ENCODE data around the gene LRRC4C. TPM values are rescaled to one million over a fixed set of nuclear protein-coding genes. Genes with fewer than 3 reads are reported as not detected.
"Not testable (repeated sequence)": the region's sequence is repeated elsewhere in the genome, so short reads cannot be mapped to it uniquely, and the experiment has no call there.

The LRRC4C gene
- total RNA-seq, 1 experiment from 2014 or later = not detected

DNA sequence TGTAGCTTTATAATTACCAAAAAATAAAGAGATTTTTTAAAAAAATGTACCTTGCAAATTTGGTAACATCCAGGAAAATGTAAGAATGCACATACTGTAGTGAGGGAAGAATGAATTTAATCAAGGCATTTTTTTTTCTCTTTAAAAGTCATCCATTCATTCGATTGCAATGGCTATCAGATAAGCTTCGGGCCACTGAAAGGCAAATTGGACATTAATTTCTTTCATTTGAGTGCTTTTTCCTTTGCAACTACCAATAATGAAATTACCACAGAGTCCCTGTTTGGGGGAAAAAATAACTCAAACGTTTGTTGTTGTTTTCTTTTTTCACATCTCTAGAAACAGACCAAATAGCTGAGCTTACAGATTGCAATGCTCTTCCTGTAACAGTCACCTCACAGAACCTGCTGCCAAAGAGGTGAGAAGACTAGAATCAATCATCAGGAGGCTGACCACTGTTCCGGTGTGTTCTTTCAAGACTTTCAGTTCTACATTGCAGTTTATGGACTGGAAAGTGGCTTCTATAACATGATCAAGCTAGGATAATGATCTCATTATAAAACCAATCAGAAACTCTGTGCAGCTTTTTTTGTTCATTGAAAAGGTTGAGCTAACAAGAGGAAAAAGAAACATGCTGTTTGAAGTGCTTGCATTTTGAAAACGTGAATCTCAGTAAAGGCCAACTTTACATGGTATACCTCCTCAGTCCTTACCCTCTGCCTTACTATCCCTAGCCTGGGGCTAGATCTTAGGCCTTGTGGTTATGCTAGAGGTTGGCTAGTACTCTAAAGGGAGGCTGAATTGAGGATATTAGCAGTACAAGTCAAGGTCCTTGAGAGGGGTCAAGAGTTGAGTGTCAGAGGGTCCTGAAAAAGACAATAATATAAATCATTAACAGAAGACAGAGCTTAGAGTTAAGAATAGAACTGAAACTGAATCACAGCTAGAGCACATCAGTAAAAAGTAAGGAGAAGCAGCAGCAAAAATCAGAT, 1276.1 kb downstream of the LRRC4C start:
- in situ Hi-C loops (cut with HindIII; ENCODE audit: low pct_unique_long_range_greater_than_20kb, low sequenced_read_pairs) = no loop called here
- DNase-seq (ENCODE audit: low read depth) = no peak

DNA sequence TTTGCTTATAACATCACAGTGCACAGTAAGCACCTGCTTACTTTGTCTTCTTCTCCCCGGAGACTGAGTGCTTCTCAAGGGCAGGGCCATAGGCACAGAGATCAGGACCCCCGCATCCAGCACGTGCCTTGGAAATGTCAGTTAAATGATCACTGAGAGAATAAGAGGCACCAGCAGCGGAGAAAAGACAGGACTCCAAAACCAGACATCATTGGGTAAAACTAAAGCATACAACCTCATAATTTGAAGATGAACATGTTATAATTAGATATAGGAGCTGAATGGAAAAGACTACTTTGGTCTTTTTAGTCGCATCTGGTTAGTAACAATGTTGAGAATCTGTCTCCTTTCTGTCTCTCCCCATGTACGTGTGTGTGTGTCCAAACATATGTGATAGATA, 1279.9 kb downstream of the LRRC4C start:
- DNase-seq (ENCODE audit: low read depth) = no peak

DNA sequence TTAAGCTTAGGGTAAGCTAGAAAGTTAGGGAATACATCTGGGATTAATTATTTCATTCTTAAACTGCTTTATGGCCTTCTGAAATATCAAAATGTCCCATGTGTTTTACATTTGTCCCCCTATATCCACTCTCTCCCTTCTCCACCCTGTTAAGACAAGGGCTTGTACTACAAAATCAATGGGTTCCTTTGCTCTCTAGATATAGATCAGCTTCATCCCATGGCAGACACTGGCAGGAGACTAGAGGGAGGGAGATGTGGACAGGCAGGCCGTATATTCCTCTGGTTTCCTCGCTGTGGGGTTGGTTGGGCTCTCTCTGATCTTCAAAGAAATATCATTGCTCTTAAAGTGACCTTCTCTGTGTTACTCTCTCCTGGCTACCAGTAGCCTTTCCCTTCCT, 1281.0 kb downstream of the LRRC4C start:
- in situ Hi-C loops (cut with HindIII; ENCODE audit: low pct_unique_long_range_greater_than_20kb, low sequenced_read_pairs) = no loop called here
- DNase-seq (ENCODE audit: low read depth) = no peak

More for the DNA sequence above, 1279.9 kb downstream of the LRRC4C start:
- in situ Hi-C loops (cut with HindIII; ENCODE audit: low pct_unique_long_range_greater_than_20kb, low sequenced_read_pairs) = no loop called here

DNA sequence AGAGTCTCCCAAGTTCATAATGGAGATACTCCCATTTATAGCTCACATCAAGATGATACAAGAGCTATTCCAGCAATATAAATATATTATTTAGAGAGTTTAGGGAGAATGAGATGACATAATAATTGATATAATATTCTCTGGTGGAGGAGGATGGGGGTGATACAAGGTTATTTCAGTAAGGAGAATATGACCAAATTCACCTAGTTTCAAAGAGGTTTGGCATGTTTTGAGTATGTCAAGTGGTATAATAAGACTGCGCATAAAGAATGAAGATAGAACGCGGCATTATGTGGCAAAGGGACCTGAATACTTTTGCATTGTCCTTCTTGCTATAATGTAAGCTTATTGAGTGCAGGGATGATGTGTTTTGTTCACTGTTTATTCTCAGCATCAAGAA, 1283.5 kb downstream of the LRRC4C start:
- no peak for DNase-seq (ENCODE audit: low read depth)
- in situ Hi-C loops (cut with HindIII; ENCODE audit: low pct_unique_long_range_greater_than_20kb, low sequenced_read_pairs) = no loop called here

DNA sequence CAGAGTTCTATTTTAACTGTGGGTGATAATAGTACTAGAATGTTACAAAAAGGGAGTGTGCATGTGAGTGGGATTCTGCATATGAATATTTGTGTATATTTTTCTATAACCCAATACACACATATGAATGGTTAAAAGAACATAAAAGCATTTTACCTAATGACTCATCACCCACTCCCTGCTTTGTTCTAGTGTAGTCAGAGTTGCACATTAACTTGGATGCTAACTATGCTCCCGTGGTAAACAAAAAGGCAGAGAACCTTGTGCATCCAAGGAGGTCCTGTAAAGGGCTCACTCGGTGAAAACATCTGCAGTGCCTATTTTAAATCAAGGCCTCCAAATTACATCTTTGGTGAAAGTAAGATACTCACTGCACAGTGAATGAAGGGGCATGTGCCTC, 1289.4 kb downstream of the LRRC4C start:
- peak; percentile 8 for DNase-seq (ENCODE audit: low read depth)
- in situ Hi-C loops (cut with HindIII; ENCODE audit: low pct_unique_long_range_greater_than_20kb, low sequenced_read_pairs) = no loop called here

DNA sequence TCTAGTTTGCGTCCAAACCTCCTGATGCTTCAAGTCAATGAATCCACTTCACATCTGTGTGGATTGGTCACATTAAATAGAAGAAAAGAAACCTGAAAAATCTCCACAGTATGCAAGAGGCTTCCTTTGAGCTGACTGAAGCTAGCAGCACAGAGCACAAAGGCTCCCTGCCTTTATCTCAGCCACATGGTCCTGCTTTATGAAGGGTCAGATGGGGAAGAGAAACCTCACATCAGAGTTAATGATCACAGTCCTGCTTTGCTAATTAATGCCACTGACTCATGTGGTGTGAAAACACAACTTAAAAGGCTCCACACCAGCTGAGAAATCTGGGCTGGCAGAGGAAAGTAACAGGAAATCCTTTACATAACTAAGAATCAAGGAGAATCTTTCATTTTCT, 1291.0 kb downstream of the LRRC4C start:
- no peak for DNase-seq (ENCODE audit: low read depth)
- in situ Hi-C loops (cut with HindIII; ENCODE audit: low pct_unique_long_range_greater_than_20kb, low sequenced_read_pairs) = no loop called here

DNA sequence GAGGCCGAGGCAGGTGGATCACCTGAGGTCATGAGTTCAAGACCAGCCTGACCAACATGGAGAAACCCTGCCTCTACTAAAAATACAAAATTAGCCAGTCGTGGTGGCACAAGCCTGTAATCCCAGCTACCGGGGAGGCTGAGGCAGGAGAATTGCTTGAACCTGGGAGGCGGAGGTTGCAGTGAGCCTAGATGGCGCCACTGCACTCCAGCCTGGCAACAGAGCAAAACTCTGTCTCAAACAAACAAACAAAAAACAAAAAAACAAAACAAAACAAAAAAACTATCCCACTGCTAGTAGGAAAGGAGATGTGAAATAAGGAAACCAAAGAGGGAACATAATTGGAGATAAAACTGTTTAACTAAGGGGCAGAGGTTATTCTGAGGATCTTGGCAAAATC, 1291.6 kb downstream of the LRRC4C start:
- in situ Hi-C loops (cut with HindIII; ENCODE audit: low pct_unique_long_range_greater_than_20kb, low sequenced_read_pairs); DNase-seq (ENCODE audit: low read depth): not testable (repeated sequence)

DNA sequence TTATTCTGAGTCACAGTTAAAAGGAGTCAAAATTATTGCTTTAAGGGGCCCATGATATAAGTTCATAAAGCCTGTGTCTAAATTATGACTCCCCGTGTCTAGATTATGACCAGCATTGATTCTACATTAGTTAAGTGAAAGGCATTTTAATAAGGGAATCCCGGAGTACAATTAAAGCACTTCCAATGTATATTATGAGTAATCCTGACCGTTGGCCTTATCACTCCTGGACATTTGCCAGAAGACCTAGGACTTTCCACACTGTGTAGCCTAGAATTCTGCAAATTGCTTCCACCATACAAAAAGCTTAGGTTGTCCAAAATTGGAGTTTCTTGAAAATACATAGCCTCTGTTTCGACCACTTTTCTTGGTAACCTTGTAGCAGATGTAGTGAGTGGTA, 1292.6 kb downstream of the LRRC4C start:
- in situ Hi-C loops (cut with HindIII; ENCODE audit: low pct_unique_long_range_greater_than_20kb, low sequenced_read_pairs) = no loop called here
- no peak for DNase-seq (ENCODE audit: low read depth)

DNA sequence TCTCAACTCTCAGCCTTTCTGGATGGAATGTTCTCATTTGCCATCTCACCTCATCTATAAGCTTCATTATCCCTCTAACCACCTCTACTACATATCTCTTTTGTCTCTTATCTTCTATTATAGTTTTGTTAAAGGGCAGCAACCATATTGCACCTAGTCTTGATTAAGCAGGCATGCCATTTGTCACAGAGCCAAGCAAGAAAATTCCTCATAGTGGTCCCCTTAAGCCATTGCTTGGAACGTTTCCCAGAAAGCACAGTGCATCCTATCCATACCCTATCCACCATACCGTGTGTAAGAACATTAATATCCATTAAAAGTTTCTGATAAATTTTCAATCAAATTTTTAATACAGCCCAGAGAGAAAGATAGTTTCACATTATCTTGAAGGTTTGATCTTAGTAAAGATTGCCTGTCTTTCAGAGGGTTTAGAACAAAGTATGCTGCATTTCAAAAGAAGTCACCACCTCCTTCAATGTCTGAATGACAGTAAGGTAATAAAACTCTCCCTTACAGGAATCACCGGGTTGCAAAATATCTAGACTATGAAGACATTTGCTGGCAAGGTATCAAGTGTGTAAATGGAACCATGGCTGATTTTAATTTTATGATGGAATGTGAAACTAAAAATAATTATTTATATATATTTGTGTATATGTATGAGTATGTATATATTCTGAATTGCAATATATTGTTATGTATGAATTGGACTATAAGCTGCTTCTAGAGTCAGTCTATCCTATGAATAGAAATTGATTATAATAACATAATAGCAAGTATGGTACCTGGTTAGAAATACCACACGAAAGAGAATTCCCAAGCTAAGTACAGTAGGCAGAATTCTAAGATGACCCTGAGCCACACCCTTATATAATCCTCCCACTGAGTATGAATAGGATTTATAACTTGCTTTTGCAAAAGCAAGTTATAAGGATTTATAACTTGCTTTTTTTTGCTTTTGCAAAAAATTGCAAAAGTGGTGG, 1296.3 kb downstream of the LRRC4C start:
- no peak for DNase-seq (ENCODE audit: low read depth)
- in situ Hi-C loops (cut with HindIII; ENCODE audit: low pct_unique_long_range_greater_than_20kb, low sequenced_read_pairs) = no loop called here

DNA sequence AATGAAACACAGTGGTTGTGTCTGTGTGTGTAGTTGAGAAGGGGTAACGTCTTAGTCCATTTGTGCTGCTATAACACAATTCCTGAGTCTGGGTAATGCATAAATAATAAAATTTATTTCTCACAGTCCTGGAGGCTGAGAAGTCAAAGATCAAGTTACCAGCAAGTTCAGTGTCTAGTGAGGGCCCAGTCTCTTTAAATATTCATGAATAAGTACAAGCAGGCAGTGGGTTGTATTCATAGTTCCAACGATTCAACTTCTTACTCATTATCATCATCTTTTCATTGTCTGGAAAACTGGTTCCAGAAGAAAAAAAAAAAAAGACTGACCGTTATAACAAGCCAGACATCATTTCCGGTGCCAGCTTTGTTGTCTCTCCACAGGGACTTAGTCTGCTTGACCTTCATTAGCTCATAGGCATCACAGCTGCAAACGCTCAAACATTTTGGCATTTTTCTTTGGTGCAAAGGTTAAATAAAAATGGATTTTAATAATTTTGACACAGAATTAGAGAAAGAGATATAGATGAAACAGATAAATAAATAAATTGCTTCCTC, 1297.5 kb downstream of the LRRC4C start:
- DNase-seq (ENCODE audit: low read depth) = no peak
- in situ Hi-C loops (cut with HindIII; ENCODE audit: low pct_unique_long_range_greater_than_20kb, low sequenced_read_pairs) = no loop called here

DNA sequence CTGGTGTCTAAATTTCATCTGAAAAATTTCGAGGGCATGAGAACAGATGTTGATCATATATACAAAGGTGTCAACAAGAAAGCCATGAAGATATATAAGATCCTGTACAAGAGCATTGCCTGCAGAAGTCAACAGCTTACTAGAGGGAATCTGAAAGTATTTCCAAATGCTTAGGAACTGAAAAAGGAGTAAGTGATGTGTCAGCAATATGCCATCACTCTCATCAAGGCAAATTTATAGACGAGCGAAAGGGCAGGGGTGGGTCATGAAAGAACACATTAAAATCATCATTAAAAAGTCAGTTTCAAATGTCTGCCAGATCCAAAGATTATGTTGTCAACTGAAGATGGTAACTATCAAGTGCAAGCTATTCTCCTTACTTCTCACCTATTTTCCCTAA, 1299.0 kb downstream of the LRRC4C start:
- no peak for DNase-seq (ENCODE audit: low read depth)
- in situ Hi-C loops (cut with HindIII; ENCODE audit: low pct_unique_long_range_greater_than_20kb, low sequenced_read_pairs) = no loop called here

DNA sequence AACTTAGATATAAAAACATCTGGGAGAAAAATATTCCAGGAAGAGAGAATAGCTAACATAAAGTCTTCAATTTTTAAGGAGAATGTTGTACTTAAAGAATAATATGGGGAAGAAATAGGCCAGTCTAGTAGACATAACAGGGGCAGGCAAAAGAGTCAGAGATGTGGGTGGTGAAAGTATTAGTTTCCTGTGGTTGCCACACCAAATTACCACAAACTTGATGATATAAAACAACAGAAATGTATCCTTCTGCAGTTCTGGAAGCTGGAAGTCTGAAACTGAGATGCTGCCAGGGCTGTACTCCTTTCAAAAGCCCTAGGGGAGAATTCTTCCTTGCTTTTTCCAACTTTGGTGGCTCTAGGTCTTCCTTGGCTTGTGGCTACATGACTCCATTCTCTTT, 1309.7 kb downstream of the LRRC4C start:
- no peak for DNase-seq (ENCODE audit: low read depth)
- in situ Hi-C loops (cut with HindIII; ENCODE audit: low pct_unique_long_range_greater_than_20kb, low sequenced_read_pairs) = no loop called here

DNA sequence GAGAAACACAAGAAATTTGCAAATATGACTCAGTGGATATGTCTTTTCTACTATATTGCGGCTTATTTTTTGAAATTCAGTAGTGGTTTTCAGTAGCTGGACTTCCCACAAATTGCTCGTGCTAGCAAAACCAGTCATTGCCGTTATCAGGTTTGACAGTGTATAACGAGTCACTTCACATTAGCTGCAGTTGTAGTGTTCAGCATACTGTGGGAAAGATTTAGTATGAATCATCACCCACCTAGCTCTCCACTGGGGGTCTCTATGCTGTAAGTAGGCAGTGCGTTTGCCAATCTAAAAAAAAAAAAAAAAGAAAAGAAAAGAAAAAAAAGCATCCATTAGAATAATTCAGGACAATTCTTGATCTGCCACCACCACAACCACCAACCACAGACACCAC, 1318.9 kb downstream of the LRRC4C start:
- DNase-seq (ENCODE audit: low read depth) = no peak
- in situ Hi-C loops (cut with HindIII; ENCODE audit: low pct_unique_long_range_greater_than_20kb, low sequenced_read_pairs) = no loop called here

DNA sequence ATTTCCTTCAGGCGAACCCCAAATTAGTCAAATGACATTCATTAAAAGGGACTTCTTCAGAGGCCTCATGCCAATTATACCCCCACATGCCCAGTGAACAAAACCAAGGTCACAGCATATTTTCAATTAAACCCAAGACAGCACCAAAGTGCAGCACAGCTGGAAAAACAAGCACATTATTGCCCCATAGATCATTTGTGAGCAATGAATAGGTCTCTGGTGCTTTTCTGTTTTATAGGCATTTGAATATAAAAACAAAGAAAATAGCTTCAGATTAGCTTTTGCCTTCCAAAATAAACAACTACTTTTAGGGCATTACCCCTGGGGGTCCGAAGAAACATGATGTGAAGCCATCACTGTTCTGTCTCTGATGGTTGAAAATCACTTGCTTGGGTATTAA, 1319.9 kb downstream of the LRRC4C start:
- DNase-seq (ENCODE audit: low read depth) = no peak
- in situ Hi-C loops (cut with HindIII; ENCODE audit: low pct_unique_long_range_greater_than_20kb, low sequenced_read_pairs) = no loop called here

DNA sequence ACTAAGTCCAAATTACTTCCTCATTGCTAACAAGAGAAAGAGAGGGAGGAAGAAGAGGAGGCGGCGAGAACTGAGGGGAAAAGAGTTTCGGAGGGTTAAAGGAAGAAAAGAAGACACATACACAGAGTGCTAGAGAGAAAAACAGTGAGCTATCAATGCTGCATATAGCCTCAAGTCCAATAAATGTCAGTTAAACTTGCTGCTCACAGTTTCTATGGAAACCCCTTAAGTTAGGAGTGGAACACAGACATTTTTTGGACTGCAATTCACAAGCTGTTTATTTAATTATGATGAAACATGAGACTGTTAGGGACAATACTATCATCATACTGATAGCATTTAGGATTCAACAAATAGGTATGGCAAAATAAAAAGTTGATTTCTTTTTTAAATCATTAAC, 1320.4 kb downstream of the LRRC4C start:
- DNase-seq (ENCODE audit: low read depth) = no peak
- in situ Hi-C loops (cut with HindIII; ENCODE audit: low pct_unique_long_range_greater_than_20kb, low sequenced_read_pairs) = no loop called here

DNA sequence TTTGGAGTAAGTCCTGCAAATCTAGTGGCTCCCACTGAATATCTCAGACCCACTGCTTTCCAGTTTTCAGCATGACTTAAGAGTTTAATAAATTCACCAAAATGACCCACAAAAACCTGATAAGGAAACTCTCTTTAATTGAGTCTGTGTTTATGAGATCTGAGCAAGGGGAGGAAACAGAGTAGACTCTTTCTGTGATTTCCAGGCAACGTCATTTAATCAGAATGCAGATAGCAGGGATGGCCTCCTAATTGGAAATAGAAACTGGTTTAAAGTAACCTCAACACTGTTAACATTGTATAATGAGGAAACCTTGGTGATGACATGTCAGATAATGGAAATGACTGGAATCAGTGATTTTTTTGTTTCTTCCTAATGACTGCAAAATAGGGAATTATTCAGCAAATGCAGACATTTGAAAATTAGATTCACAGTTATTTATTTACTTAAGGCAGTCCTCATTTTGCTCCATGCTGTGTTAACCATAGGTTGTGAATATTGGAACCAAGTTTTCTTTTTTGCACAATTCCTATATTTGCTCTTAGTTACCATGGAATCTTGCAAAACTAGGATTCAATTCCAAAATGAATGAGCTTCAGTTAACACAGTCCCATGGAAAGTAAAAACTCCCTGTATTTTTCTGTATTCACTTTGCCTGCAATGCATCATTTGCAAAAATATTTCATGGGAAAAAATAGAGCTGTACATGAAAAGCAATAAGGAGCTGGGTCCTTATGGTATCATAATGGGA, 1324.5 kb downstream of the LRRC4C start:
- DNase-seq (ENCODE audit: low read depth) = no peak
- in situ Hi-C loops (cut with HindIII; ENCODE audit: low pct_unique_long_range_greater_than_20kb, low sequenced_read_pairs) = no loop called here

DNA sequence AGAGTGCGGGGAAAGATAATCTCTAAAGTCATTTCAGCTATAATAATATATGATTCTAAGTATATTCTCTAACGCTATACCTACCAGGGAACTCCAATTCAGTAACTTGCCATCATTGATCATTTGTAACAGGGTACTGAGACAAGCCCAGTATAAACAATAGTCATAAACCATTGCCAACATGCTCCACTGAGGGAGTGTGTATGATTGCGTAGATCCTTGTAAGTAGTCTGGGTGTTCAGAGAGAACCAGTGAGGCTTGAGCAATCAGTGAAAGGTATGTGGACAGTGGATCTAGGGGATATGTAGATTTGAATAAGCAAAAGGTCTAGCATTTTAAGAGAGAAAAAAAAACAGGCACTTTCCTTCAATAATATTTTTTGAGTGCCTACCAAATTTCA, 1326.0 kb downstream of the LRRC4C start:
- no peak for DNase-seq (ENCODE audit: low read depth)
- in situ Hi-C loops (cut with HindIII; ENCODE audit: low pct_unique_long_range_greater_than_20kb, low sequenced_read_pairs) = no loop called here

DNA sequence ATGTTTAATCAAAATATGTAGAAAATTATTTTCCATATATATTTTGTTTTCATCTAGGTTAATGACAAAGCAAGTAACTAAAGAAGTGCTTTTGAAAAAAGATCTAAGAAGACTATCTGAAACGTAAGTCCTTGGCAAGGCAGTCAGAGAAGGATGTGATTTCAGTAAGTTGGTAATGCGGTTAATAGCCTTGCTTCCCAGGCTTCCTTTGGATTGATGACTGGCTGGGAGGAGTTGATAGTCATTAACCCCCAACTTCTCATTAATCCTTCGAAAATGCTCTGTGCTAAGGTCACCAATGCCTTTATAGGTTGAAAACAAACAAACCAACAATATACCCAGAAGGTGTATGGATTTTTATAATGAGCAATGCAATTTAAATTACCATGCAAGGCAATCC, 1326.5 kb downstream of the LRRC4C start:
- in situ Hi-C loops (cut with HindIII; ENCODE audit: low pct_unique_long_range_greater_than_20kb, low sequenced_read_pairs) = no loop called here
- no peak for DNase-seq (ENCODE audit: low read depth)
